ENCODE results near the gene PDE11A. TPM values are rescaled to one million over a fixed set of nuclear protein-coding genes. Genes with fewer than 3 reads are reported as not detected.

Gene PDE11A
- total RNA-seq, 4 donors from 2014 or later, result 0.37 to 1.2 (median 1.1) TPM; not detected in 1

DNA sequence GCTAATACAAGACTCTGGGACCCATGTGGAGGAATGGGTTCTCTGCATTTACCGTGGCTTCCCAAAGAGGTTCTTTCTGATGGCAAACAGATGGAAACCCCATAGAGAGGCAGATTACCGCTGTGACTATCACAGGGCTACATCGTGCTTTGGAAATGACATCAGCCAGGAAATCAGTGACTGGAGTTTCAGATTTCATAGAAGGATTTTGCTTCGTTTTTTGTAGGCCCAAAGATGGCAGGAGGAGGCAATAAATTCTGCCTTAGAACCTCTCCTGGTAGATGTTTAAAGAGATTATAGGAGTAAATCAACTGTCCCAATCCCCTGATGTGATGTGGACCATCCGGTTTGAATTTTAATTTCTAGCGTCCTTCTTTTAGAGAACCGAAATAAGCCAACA is 465.9 kb downstream of the PDE11A start:
- H3K27me3 ChIP-seq, result no peaks in the 10 kb centered on the region
- WGBS, 2 donors (ENCODE audit: low coverage in 1 of 2), result 69 to 100% methylated on average over 3 to 7 of the region's 7 CpGs

DNA sequence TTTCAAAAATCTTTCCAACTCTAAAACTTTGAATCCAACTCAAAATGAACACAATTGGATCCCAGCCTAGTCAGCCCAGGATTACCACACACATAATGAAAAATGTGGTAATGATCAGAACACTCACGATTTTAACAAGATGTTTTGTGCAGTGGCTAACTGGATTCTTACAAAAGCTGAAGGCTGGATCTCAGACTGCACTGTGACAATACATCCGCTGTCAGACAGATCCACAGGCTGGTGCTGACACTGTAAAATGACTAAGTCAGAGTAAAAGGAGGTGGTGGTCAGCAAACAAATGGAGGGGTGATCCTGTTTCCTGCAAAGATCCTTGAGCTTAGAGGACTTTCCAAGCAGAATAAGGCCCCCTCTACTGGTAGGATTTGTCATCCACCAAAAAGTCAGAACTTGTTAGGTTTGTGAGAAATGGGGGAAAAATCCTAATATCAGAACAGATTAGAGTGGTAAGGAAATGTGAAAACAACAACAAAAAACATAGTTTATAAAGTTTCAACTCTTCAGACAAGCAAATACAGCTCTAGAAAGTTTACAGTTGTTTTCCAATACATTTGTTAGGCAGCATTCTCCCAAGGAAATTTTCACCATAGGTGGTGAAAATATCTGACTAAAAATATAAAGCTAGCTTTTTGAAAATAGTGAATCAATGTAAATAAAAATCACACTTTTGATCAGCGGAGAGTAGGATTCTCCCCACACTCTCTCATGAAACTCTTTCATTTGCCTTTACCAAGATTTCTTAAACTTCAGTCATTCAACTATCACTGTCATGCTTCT is 468.1 kb downstream of the PDE11A start:
- Histone ChIP-seq H3K27ac (peak overlapping the region; percentile 19 to 59 (median 40)), H3K27me3 (no peaks in the 10 kb centered on the region), H3K36me3 (no peaks in the 10 kb centered on the region), H3K4me3 (no peak overlapping the region), H3K9me3 (no peaks in the 10 kb centered on the region), H3K4me1 (peaks cover 0 to 28% (median 3%) of the 10 kb centered on the region in 4 donors)
- in situ Hi-C loops (cut with MboI; ENCODE audit: low pct_ligation_motif_present in 1 of 4, low pct_unique_long_range_greater_than_20kb in 1 of 4, low sequenced_read_pairs in 3 of 4) (loop anchor here (10.0 to 25.0 kb wide), 4 partner anchors 120 to 442 kb away; no protein-coding TSS in a partner anchor), intact Hi-C loops (cut with DNase I; ENCODE audit: low total_unique reads) (loop anchor here (10.0 kb wide), 1 partner anchor 110 kb away; no protein-coding TSS in a partner anchor)
- TF ChIP-seq, protein P1, sequence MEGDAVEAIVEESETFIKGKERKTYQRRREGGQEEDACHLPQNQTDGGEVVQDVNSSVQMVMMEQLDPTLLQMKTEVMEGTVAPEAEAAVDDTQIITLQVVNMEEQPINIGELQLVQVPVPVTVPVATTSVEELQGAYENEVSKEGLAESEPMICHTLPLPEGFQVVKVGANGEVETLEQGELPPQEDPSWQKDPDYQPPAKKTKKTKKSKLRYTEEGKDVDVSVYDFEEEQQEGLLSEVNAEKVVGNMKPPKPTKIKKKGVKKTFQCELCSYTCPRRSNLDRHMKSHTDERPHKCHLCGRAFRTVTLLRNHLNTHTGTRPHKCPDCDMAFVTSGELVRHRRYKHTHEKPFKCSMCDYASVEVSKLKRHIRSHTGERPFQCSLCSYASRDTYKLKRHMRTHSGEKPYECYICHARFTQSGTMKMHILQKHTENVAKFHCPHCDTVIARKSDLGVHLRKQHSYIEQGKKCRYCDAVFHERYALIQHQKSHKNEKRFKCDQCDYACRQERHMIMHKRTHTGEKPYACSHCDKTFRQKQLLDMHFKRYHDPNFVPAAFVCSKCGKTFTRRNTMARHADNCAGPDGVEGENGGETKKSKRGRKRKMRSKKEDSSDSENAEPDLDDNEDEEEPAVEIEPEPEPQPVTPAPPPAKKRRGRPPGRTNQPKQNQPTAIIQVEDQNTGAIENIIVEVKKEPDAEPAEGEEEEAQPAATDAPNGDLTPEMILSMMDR (IDR thresholded peaks at IDR 0.05), result peak; percentile 61 to 68 (median 64)
- TF ChIP-seq POLR2AphosphoS5 (IDR thresholded peaks at IDR 0.05), result no peak
- WGBS, 2 donors (ENCODE audit: low coverage in 1 of 2), result 48 to 53% methylated on average over 2 to 3 of the region's 3 CpGs
- no peak for DNase-seq

More for the DNA sequence above, 465.9 kb downstream of the PDE11A start:
- intact Hi-C loops (cut with DNase I; ENCODE audit: low total_unique reads), result loop anchor here (10.0 kb wide), 1 partner anchor 112 kb away; no protein-coding TSS in a partner anchor
- Histone ChIP-seq H3K4me3 (no peak overlapping the region), H3K36me3 (no peaks in the 10 kb centered on the region), H3K27ac (no peak overlapping the region), H3K4me1 (peaks cover 0 to 28% (median 3%) of the 10 kb centered on the region in 4 donors), H3K9me3 (no peaks in the 10 kb centered on the region)
- TF ChIP-seq POLR2AphosphoS5 (IDR thresholded peaks at IDR 0.05), result no peak
- TF ChIP-seq, protein P1 (IDR thresholded peaks at IDR 0.05), result no peak
- no peak for TF ChIP-seq POLR2A (IDR thresholded peaks at IDR 0.05)
- TF ChIP-seq EP300 (IDR thresholded peaks at IDR 0.05; ENCODE audit: low read depth), result no peak
- in situ Hi-C loops (cut with MboI; ENCODE audit: low pct_ligation_motif_present in 1 of 4, low pct_unique_long_range_greater_than_20kb in 1 of 4, low sequenced_read_pairs in 3 of 4), result loop anchor here (10.0 to 25.0 kb wide), 4 partner anchors 122 to 444 kb away; no protein-coding TSS in a partner anchor
- DNase-seq, result no peak

GRCh38 chr2:177603768-177604167 is 468.8 kb downstream of the PDE11A start:
- Histone ChIP-seq H3K27ac (peak overlapping the region; percentile 19 to 59 (median 40)), H3K9me3 (no peaks in the 10 kb centered on the region), H3K27me3 (no peaks in the 10 kb centered on the region), H3K4me1 (peaks cover 1 to 34% (median 5%) of the 10 kb centered on the region in 4 donors), H3K36me3 (no peaks in the 10 kb centered on the region), H3K4me3 (no peak overlapping the region)
- TF ChIP-seq, protein P1 (IDR thresholded peaks at IDR 0.05), result no peak
- no peak for TF ChIP-seq POLR2A (IDR thresholded peaks at IDR 0.05)
- no peak for TF ChIP-seq EP300 (IDR thresholded peaks at IDR 0.05; ENCODE audit: low read depth)
- no peak for TF ChIP-seq POLR2AphosphoS5 (IDR thresholded peaks at IDR 0.05)
- intact Hi-C loops (cut with DNase I; ENCODE audit: low total_unique reads) (loop anchor here (10.0 kb wide), 1 partner anchor 109 kb away; no protein-coding TSS in a partner anchor), in situ Hi-C loops (cut with MboI; ENCODE audit: low pct_ligation_motif_present in 1 of 4, low pct_unique_long_range_greater_than_20kb in 1 of 4, low sequenced_read_pairs in 3 of 4) (loop anchor here (10.0 to 25.0 kb wide), 4 partner anchors 119 to 441 kb away; no protein-coding TSS in a partner anchor)
- no peak for DNase-seq
- WGBS, 2 donors (ENCODE audit: low coverage in 1 of 2), result 29 to 48% methylated on average over 3 of the region's 3 CpGs

- Histone ChIP-seq H3K27ac (peak overlapping the region in 3 of 4 donors; percentile 26 to 59 (median 43)), H3K4me1 (peaks cover 5 to 38% (median 8%) of the 10 kb centered on the region in 4 donors), H3K27me3 (no peaks in the 10 kb centered on the region), H3K36me3 (no peaks in the 10 kb centered on the region), H3K9me3 (no peaks in the 10 kb centered on the region), H3K4me3 (no peak overlapping the region)
- WGBS, 2 donors (ENCODE audit: low coverage in 1 of 2), result 43 to 58% methylated on average over 4 to 5 of the region's 5 CpGs
- DNase-seq, result no peak
- in situ Hi-C loops (cut with MboI; ENCODE audit: low pct_ligation_motif_present in 1 of 4, low pct_unique_long_range_greater_than_20kb in 1 of 4, low sequenced_read_pairs in 3 of 4) (loop anchor here (10.0 to 25.0 kb wide), 4 partner anchors 118 to 441 kb away; no protein-coding TSS in a partner anchor), intact Hi-C loops (cut with DNase I; ENCODE audit: low total_unique reads) (loop anchor here (10.0 kb wide), 1 partner anchor 108 kb away; no protein-coding TSS in a partner anchor)
- TF ChIP-seq, protein P1 (IDR thresholded peaks at IDR 0.05), result no peak
- TF ChIP-seq POLR2A (IDR thresholded peaks at IDR 0.05), result no peak
- TF ChIP-seq EP300 (IDR thresholded peaks at IDR 0.05; ENCODE audit: low read depth), result no peak
- no peak for TF ChIP-seq POLR2AphosphoS5 (IDR thresholded peaks at IDR 0.05)
Measured at GRCh38 chr2:177603181-177603580, 469.4 kb downstream of the PDE11A start.

Data from transverse colon (tissue), 4 donors.